Stomach smooth muscle (tissue), 2 donors: Measurements from ENCODE around the gene CAMLG.

ENCODE experiments used
- H3K27ac ChIP-seq: one replicate; pipeline ENCODE4 v1.7.0; 2013; ENCODE audit warnings: mild to moderate bottlenecking, low read length, inconsistent platforms
- H3K27me3 ChIP-seq, 2 donors: one replicate each; pipeline ENCODE4 v1.7.0; 2013; ENCODE audit warnings: low read length in 2 of 2; ENCODE audit not compliant: insufficient read depth in 2 of 2, control insufficient read depth in 1 of 2
- H3K36me3 ChIP-seq, 2 donors: one replicate each; pipeline ENCODE4 v1.7.0; 2013; ENCODE audit warnings: low read length in 2 of 2; ENCODE audit not compliant: control insufficient read depth in 2 of 2, insufficient read depth in 2 of 2
- H3K4me1 ChIP-seq: one replicate; pipeline ENCODE4 v1.7.0; 2013; ENCODE audit warnings: low read length; ENCODE audit not compliant: control insufficient read depth, insufficient read depth
- H3K4me3 ChIP-seq, 2 donors: one replicate each; pipeline ENCODE4 v1.7.0; 2013; ENCODE audit warnings: low read length in 2 of 2
- H3K9ac ChIP-seq, 2 donors: one replicate each; pipeline ENCODE4 v1.7.0; 2013; ENCODE audit warnings: low read length in 2 of 2, mild to moderate bottlenecking in 1 of 2
- H3K9me3 ChIP-seq, 2 donors: one replicate each; pipeline ENCODE4 v1.7.0; 2013; ENCODE audit warnings: low read length in 2 of 2; ENCODE audit not compliant: control insufficient read depth in 2 of 2
- donor health status: healthy.
- donor health status: Pancreatic carcinoma.

CAMLG gene

GRCh38 chr5:134784241-134784920 is 46.0 kb downstream of the CAMLG start:
- Histone ChIP-seq H3K27me3 (no peaks in the 10 kb centered on the region), H3K4me3 (no peak overlapping the region), H3K4me1 (no peaks in the 10 kb centered on the region), H3K27ac (no peak overlapping the region), H3K9ac (no peak overlapping the region), H3K36me3 (peaks cover 32 to 42% of the 10 kb centered on the region in 2 donors), H3K9me3 (no peaks in the 10 kb centered on the region)

GRCh38 chr5:134784946-134785620 is 46.7 kb downstream of the CAMLG start:
- no peak overlapping the region for H3K9ac ChIP-seq
- H3K27ac ChIP-seq, result no peak overlapping the region
- H3K36me3 ChIP-seq, result peaks cover 36 to 40% of the 10 kb centered on the region in 2 donors
- H3K4me1 ChIP-seq, result no peaks in the 10 kb centered on the region
- H3K27me3 ChIP-seq, result no peaks in the 10 kb centered on the region
- no peak overlapping the region for H3K4me3 ChIP-seq
- no peaks in the 10 kb centered on the region for H3K9me3 ChIP-seq

- no peaks in the 10 kb centered on the region for H3K27me3 ChIP-seq
- no peak overlapping the region for H3K27ac ChIP-seq
- peaks cover 37 to 40% of the 10 kb centered on the region in 2 donors for H3K36me3 ChIP-seq
- H3K4me1 ChIP-seq, result no peaks in the 10 kb centered on the region
- H3K4me3 ChIP-seq, result no peak overlapping the region
- H3K9ac ChIP-seq, result no peak overlapping the region
- H3K9me3 ChIP-seq, result no peaks in the 10 kb centered on the region
These were observed 49.3 kb downstream of the CAMLG start for GRCh38 chr5:134787692-134788091.

- Histone ChIP-seq H3K4me1 (no peaks in the 10 kb centered on the region), H3K9me3 (no peaks in the 10 kb centered on the region), H3K4me3 (no peak overlapping the region), H3K36me3 (peaks cover 41 to 55% of the 10 kb centered on the region in 2 donors), H3K9ac (no peak overlapping the region), H3K27me3 (no peaks in the 10 kb centered on the region), H3K27ac (no peak overlapping the region)
These were observed 53.2 kb downstream of the CAMLG start for GRCh38 chr5:134791580-134791979.

- H3K27me3 ChIP-seq, result no peaks in the 10 kb centered on the region
- no peak overlapping the region for H3K27ac ChIP-seq
- H3K9ac ChIP-seq, result no peak overlapping the region
- H3K4me1 ChIP-seq, result no peaks in the 10 kb centered on the region
- H3K36me3 ChIP-seq, result peaks cover 37 to 50% of the 10 kb centered on the region in 2 donors
- no peaks in the 10 kb centered on the region for H3K9me3 ChIP-seq
- H3K4me3 ChIP-seq, result no peak overlapping the region
These were observed 53.9 kb downstream of the CAMLG start for GRCh38 chr5:134792286-134792685.

- Histone ChIP-seq H3K9me3 (no peaks in the 10 kb centered on the region), H3K36me3 (peaks cover 39 to 52% of the 10 kb centered on the region in 2 donors), H3K4me1 (no peaks in the 10 kb centered on the region), H3K27me3 (no peaks in the 10 kb centered on the region), H3K9ac (no peak overlapping the region), H3K4me3 (no peak overlapping the region), H3K27ac (no peak overlapping the region)
These were observed 54.8 kb downstream of the CAMLG start for GRCh38 chr5:134793111-134793510.

- H3K27me3 ChIP-seq, result no peaks in the 10 kb centered on the region
- H3K9me3 ChIP-seq, result no peaks in the 10 kb centered on the region
- H3K9ac ChIP-seq, result no peak overlapping the region
- H3K27ac ChIP-seq, result no peak overlapping the region
- no peak overlapping the region for H3K4me3 ChIP-seq
- peaks cover 39 to 58% of the 10 kb centered on the region in 2 donors for H3K36me3 ChIP-seq
- no peaks in the 10 kb centered on the region for H3K4me1 ChIP-seq
These were observed 55.7 kb downstream of the CAMLG start for GRCh38 chr5:134794082-134794481.

GRCh38 chr5:134794819-134795218 is 56.5 kb downstream of the CAMLG start:
- H3K36me3 ChIP-seq, result peaks cover 39 to 50% of the 10 kb centered on the region in 2 donors
- no peaks in the 10 kb centered on the region for H3K4me1 ChIP-seq
- H3K27ac ChIP-seq, result no peak overlapping the region
- H3K9ac ChIP-seq, result no peak overlapping the region
- no peaks in the 10 kb centered on the region for H3K9me3 ChIP-seq
- H3K27me3 ChIP-seq, result no peaks in the 10 kb centered on the region
- H3K4me3 ChIP-seq, result no peak overlapping the region

- peaks cover 26 to 42% of the 10 kb centered on the region in 2 donors for H3K36me3 ChIP-seq
- H3K9me3 ChIP-seq, result no peaks in the 10 kb centered on the region
- no peak overlapping the region for H3K9ac ChIP-seq
- no peak overlapping the region for H3K4me3 ChIP-seq
- no peaks in the 10 kb centered on the region for H3K27me3 ChIP-seq
- no peaks in the 10 kb centered on the region for H3K4me1 ChIP-seq
- H3K27ac ChIP-seq, result no peak overlapping the region
These were observed 60.1 kb downstream of the CAMLG start for GRCh38 chr5:134798468-134798867.
